Measurements from ENCODE around the gene RPF1. TPM values are rescaled to one million over a fixed set of nuclear protein-coding genes. Genes with fewer than 3 reads are reported as not detected.
"Not testable (repeated sequence)": the region's sequence is repeated elsewhere in the genome, so short reads cannot be mapped to it uniquely, and the experiment has no call there.

The RPF1 gene
- total RNA-seq, 5 donors from 2014 or later (not counting 1 experiment from before 2014, with no cell fraction given): 40.8 to 52.1 (median 43.6) TPM

DNA sequence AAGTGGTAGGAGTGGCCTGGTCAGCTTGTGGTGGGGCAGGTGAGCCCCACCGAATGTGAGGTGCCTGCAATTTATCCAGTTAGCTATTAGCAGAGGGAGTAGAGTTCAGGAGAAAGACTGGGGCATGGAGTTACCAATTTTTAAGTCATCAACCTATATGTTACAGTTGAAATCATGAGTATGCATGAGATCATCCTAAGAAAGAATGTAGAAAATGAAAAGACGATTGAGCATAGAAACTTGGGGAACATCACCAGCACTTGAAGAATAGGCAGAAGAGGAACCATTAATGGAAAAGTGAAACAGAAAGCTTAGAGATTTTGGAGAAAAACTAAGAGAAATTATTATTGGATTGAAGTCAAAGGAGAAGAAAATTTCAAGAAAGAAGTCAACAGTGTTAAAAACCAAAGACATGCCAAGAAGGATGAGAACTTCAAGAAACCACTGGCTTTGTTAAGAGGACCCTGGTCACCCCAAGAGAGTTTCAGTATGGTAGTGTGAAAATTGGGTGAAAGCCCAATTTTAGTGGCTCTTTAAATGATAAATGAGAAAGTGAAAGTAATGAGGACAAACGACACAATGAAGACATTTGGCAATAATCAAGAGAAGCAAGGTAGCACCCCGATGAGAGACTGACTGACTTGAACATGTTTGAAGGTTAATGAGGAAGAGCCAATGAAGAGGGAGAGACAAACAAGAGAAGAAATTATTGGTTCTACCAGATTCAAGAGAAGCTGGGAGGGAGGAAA is 44.1 kb upstream of the RPF1 start:
- Histone ChIP-seq H3K9me3 (no peaks in the 10 kb centered on the region), H3K4me3 (ENCODE audit: control insufficient read depth in 1 of 2, extremely low read depth in 1 of 2, low read length in 1 of 2) (peak overlapping the region in 1 of 2 donors; percentile 9), H3K4me1 (ENCODE audit: control insufficient read depth in 1 of 2, extremely low read depth in 1 of 2, insufficient read depth in 2 of 2, low read length in 2 of 2) (peaks cover 24 to 40% of the 10 kb centered on the region in 2 experiments), H3K27ac (ENCODE audit: low read length) (peak overlapping the region; percentile 72), H3K36me3 (ENCODE audit: control insufficient read depth in 2 of 2, extremely low read depth in 1 of 2, insufficient read depth in 1 of 2, low read length in 1 of 2) (no peaks in the 10 kb centered on the region), H3K27me3 (replicated peaks in 1 of 2; ENCODE audit: control insufficient read depth in 2 of 2, extremely low read depth in 1 of 2, insufficient read depth in 2 of 2, low read length in 1 of 2) (no peaks in the 10 kb centered on the region)
- Mint-ChIP-seq H3K4me1 (peaks cover 5 to 11% (median 11%) of the 10 kb centered on the region in 3 donors), H3K9me3 (peaks cover under 1 to 2% (median under 1%) of the 10 kb centered on the region in 3 donors), H3K27me3 (no peaks in the 10 kb centered on the region), H3K4me3 (no peak overlapping the region), H3K27ac (no peak overlapping the region), H3K36me3 (no peaks in the 10 kb centered on the region)
- POLR2A ChIA-PET: interaction anchor here (0.5 to 1.3 kb wide), 5 partner anchors 46 to 746 kb away, joined by 3 to 8 read pairs (median 3); partner anchors contain the start of gene PRKACB (in 2 of the 2)
- WGBS (ENCODE audit: insufficient coverage): 22% methylated on average over 3 of the region's 4 CpGs
- peak in 3 of 4 experiments; percentile 34 to 45 (median 44) for ATAC-seq (replicated peaks in 1 of 4)
- CTCF ChIA-PET: interaction anchor here (0.5 to 7.3 kb wide), 12 partner anchors 7 to 507 kb away, joined by 3 to 151 read pairs (median 6); partner anchors contain the start of genes PRKACB (in 2 of the 2), GNG5 (in 1 of the 2), SAMD13 (in 1 of the 2) and SPATA1 (in 1 of the 2)
- DNase-seq: peak in 1 of 35 experiments; percentile 51

DNA sequence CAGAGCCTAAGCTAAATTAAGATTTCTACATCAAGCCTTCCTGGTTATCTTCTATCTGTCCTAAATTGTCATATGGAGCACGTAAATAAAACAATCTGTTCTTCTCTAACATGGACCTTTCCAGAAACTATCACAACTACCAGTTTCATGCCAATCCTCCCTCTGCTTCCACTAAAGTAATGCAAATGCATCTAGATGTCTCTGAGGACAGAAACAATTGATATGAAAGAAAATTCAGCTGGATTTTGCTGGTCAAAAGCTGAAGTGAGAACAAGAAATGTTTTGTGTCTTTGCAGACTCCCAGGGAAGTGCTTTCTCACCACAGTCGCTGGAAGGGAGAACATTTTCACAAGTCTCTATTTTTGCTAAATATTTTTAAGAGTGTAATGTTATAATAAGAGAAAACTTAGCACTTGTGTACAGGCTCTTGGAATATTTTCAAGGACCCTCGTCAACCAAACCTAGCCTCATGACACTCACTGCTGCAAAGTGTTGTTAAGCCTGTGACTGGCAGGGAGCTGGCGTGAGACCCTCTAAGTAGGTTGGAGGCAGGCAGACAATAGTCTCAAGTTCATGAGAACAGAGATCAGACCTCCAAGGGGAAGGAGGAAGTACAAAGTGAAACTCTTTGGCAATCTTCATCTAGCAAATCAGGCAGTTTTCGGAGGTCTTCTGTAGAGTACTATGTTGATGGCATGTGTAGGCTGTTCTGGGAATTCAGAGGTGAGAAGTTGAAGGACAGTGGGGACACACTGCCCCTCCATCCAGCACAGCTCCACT is 42.0 kb upstream of the RPF1 start:
- Histone ChIP-seq H3K27me3 (replicated peaks in 1 of 2; ENCODE audit: control insufficient read depth in 2 of 2, extremely low read depth in 1 of 2, insufficient read depth in 2 of 2, low read length in 1 of 2) (no peaks in the 10 kb centered on the region), H3K36me3 (ENCODE audit: control insufficient read depth in 2 of 2, extremely low read depth in 1 of 2, insufficient read depth in 1 of 2, low read length in 1 of 2) (no peaks in the 10 kb centered on the region), H3K4me3 (ENCODE audit: control insufficient read depth in 1 of 2, extremely low read depth in 1 of 2, low read length in 1 of 2) (peak overlapping the region in 1 of 2 donors; percentile 47), H3K27ac (ENCODE audit: low read length) (peak overlapping the region; percentile 47), H3K9me3 (no peaks in the 10 kb centered on the region), H3K4me1 (ENCODE audit: control insufficient read depth in 1 of 2, extremely low read depth in 1 of 2, insufficient read depth in 2 of 2, low read length in 2 of 2) (peaks cover 24 to 40% of the 10 kb centered on the region in 2 experiments)
- H3K4me1 Mint-ChIP-seq: peaks cover 5 to 13% (median 11%) of the 10 kb centered on the region in 3 donors
- no peaks in the 10 kb centered on the region for H3K27me3 Mint-ChIP-seq
- no peaks in the 10 kb centered on the region for H3K36me3 Mint-ChIP-seq
- no peak overlapping the region for H3K27ac Mint-ChIP-seq
- 90% methylated on average over 2 of the region's 5 CpGs for WGBS (ENCODE audit: insufficient coverage)
- ChIA-PET CTCF (interaction anchor here (0.6 to 7.3 kb wide), 10 partner anchors 69 to 508 kb away, joined by 3 to 151 read pairs (median 4); partner anchors contain the start of genes GNG5 (in 1 of the 2), PRKACB (in 1 of the 2) and SPATA1 (in 1 of the 2)), POLR2A (interaction anchor here in 1 of 2 donors (2.3 kb wide), 1 partner anchor 293 kb away, joined by 12 read pairs; the partner anchor contains the start of gene PRKACB)
- no peaks in the 10 kb centered on the region for H3K9me3 Mint-ChIP-seq
- no peak overlapping the region for H3K4me3 Mint-ChIP-seq
- DNase-seq (peak in 1 of 35 experiments; percentile 45), ATAC-seq (replicated peaks in 1 of 4) (peak; percentile 23 to 48 (median 38))

DNA sequence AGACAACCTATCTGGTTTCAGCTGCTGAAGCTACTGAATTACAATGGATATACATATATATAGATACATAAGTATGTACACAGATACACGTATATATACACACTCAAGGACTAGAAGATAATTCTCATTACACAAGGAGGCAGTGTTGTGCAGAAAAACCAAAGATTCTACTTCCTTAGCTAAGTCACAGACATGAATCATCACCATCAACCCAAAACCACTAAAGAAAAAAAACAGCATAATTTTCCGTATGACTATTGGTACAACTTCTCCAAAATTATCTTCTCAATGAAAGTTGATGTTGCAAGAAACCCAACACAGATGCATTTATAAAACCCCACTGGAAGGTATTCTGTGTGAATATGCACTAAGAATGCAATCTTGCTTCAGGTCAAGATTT is 36.8 kb upstream of the RPF1 start:
- peak overlapping the region; percentile 34 to 35 for H3K27ac Mint-ChIP-seq

DNA sequence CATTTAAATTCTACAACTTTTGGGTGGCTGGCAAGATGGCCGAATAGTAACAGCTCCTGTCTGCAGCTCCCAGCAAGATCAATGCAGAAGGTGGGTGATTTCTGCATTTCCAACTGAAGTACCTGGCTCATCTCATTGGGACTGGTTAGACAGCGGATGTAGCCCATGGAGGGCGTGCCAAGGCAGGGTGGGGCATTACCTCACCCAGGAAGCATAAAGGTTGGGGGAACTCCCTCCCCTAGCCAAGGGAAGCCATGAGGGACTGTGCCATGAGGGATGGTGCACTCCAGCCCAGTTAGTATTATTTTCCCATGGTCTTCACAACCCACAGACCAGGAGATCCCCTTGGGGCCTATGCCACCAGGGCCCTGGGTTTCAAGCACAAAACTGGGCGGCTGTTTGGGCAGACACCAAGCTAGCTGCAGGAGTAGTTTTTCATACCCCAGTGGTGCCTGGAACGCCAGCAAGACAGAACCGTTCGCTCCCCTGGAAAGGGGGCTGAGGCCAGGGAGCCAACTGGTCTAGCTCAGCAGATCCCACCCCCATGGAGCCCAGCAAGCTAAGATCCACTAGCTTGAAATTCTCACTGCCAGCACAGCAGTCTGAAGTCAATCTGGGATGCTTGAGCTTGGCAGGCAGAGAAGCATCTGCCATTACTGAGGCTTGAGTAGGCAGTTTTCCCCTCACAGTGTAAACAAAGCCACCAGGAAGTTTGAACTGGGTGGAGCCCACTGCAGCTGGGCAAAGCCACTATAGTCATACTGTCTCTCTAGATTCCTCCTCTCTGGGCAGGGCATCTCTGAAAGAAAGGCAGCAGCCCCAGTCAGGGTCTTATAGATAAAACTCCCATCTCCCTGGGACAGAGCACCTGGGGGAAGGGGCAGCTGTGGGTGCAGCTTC is 36.1 kb upstream of the RPF1 start:
- H3K9me3 Mint-ChIP-seq; H3K27me3 ChIP-seq (replicated peaks in 1 of 2; ENCODE audit: control insufficient read depth in 2 of 2, extremely low read depth in 1 of 2, insufficient read depth in 2 of 2, low read length in 1 of 2); H3K36me3 Mint-ChIP-seq; H3K4me3 ChIP-seq (ENCODE audit: control insufficient read depth in 1 of 2, extremely low read depth in 1 of 2, low read length in 1 of 2); H3K27ac ChIP-seq (ENCODE audit: low read length); H3K36me3 ChIP-seq (ENCODE audit: control insufficient read depth in 2 of 2, extremely low read depth in 1 of 2, insufficient read depth in 1 of 2, low read length in 1 of 2); H3K9me3 ChIP-seq: not testable (repeated sequence)
- peaks cover 9 to 12% of the 10 kb centered on the region in 2 donors for H3K27me3 Mint-ChIP-seq
- H3K4me3 Mint-ChIP-seq: peak overlapping the region in 2 of 3 donors; percentile 17 to 52
- H3K4me1 Mint-ChIP-seq: peaks cover 15 to 22% (median 19%) of the 10 kb centered on the region in 3 donors
- peak; percentile 63 to 72 (median 70) for ATAC-seq (replicated peaks in 1 of 4)
- H3K4me1 ChIP-seq (ENCODE audit: control insufficient read depth in 1 of 2, extremely low read depth in 1 of 2, insufficient read depth in 2 of 2, low read length in 2 of 2): peaks cover 12 to 13% of the 10 kb centered on the region in 2 experiments
- ChIA-PET CTCF (interaction anchor here (0.6 to 2.2 kb wide), 35 partner anchors 9 to 816 kb away, joined by 3 to 19 read pairs (median 5); partner anchors contain the start of genes RPF1 (in 2 of the 2), C1orf52 (in 1 of the 2), CTBS (in 1 of the 2) and GNG5 (in 1 of the 2)), POLR2A (interaction anchor here (0.6 to 1.0 kb wide), 4 partner anchors 37 to 182 kb away, joined by 3 to 5 read pairs (median 3); no protein-coding TSS in a partner anchor)
- peak overlapping the region; percentile 35 to 68 for H3K27ac Mint-ChIP-seq
- peak in 16 of 35 experiments; percentile 2 to 47 (median 14) for DNase-seq
- 77% methylated on average over 5 of the region's 7 CpGs for WGBS (ENCODE audit: insufficient coverage)

More for the DNA sequence above, 36.8 kb upstream of the RPF1 start:
- POLR2A ChIA-PET: interaction anchor here (0.6 to 1.0 kb wide), 3 partner anchors 38 to 182 kb away, joined by 3 to 5 read pairs (median 3); no protein-coding TSS in a partner anchor
- peaks cover 0 to 4% of the 10 kb centered on the region in 2 experiments for H3K27me3 ChIP-seq (replicated peaks in 1 of 2; ENCODE audit: control insufficient read depth in 2 of 2, extremely low read depth in 1 of 2, insufficient read depth in 2 of 2, low read length in 1 of 2)
- ATAC-seq (replicated peaks in 1 of 4) (peak; percentile 91 to 98 (median 95)), DNase-seq (peak in 5 of 35 experiments; percentile 12 to 85 (median 39))
- no peak overlapping the region for H3K4me3 ChIP-seq (ENCODE audit: control insufficient read depth in 1 of 2, extremely low read depth in 1 of 2, low read length in 1 of 2)
- no peak overlapping the region for H3K27ac ChIP-seq (ENCODE audit: low read length)
- Mint-ChIP-seq H3K9me3 (peaks cover 0 to 3% (median 0%) of the 10 kb centered on the region in 3 donors), H3K27me3 (peaks cover 9 to 12% of the 10 kb centered on the region in 2 donors), H3K4me1 (peaks cover 15 to 22% (median 19%) of the 10 kb centered on the region in 3 donors), H3K4me3 (peak overlapping the region in 1 of 3 donors; percentile 52), H3K36me3 (no peaks in the 10 kb centered on the region)
- peaks cover 18 to 20% of the 10 kb centered on the region in 2 experiments for H3K4me1 ChIP-seq (ENCODE audit: control insufficient read depth in 1 of 2, extremely low read depth in 1 of 2, insufficient read depth in 2 of 2, low read length in 2 of 2)
- H3K36me3 ChIP-seq (ENCODE audit: control insufficient read depth in 2 of 2, extremely low read depth in 1 of 2, insufficient read depth in 1 of 2, low read length in 1 of 2): no peaks in the 10 kb centered on the region
- CTCF ChIA-PET: interaction anchor here (0.5 to 2.2 kb wide), 38 partner anchors 8 to 1481 kb away, joined by 3 to 19 read pairs (median 5); partner anchors contain the start of genes RPF1 (in 2 of the 2), C1orf52 (in 1 of the 2), CTBS (in 1 of the 2) and GNG5 (in 1 of the 2)
- H3K9me3 ChIP-seq: no peaks in the 10 kb centered on the region
- WGBS (ENCODE audit: insufficient coverage): no CpG with 5 or more reads among the region's 2 CpGs

- DNase-seq; H3K27ac ChIP-seq (ENCODE audit: low read length); CTCF ChIA-PET; H3K27ac Mint-ChIP-seq; H3K4me3 Mint-ChIP-seq; H3K4me3 ChIP-seq (ENCODE audit: control insufficient read depth in 1 of 2, extremely low read depth in 1 of 2, low read length in 1 of 2); H3K4me1 ChIP-seq (ENCODE audit: control insufficient read depth in 1 of 2, extremely low read depth in 1 of 2, insufficient read depth in 2 of 2, low read length in 2 of 2); H3K36me3 Mint-ChIP-seq; ATAC-seq (replicated peaks in 1 of 4); H3K9me3 ChIP-seq; H3K4me1 Mint-ChIP-seq; H3K27me3 ChIP-seq (replicated peaks in 1 of 2; ENCODE audit: control insufficient read depth in 2 of 2, extremely low read depth in 1 of 2, insufficient read depth in 2 of 2, low read length in 1 of 2); H3K36me3 ChIP-seq (ENCODE audit: control insufficient read depth in 2 of 2, extremely low read depth in 1 of 2, insufficient read depth in 1 of 2, low read length in 1 of 2); H3K9me3 Mint-ChIP-seq; POLR2A ChIA-PET: not testable (repeated sequence)
- peaks cover 18 to 22% of the 10 kb centered on the region in 2 donors for H3K27me3 Mint-ChIP-seq
- WGBS (ENCODE audit: insufficient coverage): no CpG with 5 or more reads among the region's 3 CpGs
Measured at GRCh38 chr1:84448704-84449103, 30.4 kb upstream of the RPF1 start.
